Measurements from ENCODE around the gene KMT5C.

- TF ChIP-seq CTCF (IDR thresholded peaks at IDR 0.05) (no peak), POLR2A (IDR thresholded peaks at IDR 0.05) (no peak), EP300 (IDR thresholded peaks at IDR 0.05) (no peak)
Measured at GRCh38 chr19:55350620-55351315, 11.1 kb downstream of the KMT5C start.

Measured in upper lobe of left lung (tissue), 4 donors.